ENCODE results near the gene VRK1. TPM values are rescaled to one million over a fixed set of nuclear protein-coding genes. Genes with fewer than 3 reads are reported as not detected.

The VRK1 gene
- total RNA-seq, 6 donors from 2014 or later, result 6.7 to 19.9 (median 9.9) TPM

DNA sequence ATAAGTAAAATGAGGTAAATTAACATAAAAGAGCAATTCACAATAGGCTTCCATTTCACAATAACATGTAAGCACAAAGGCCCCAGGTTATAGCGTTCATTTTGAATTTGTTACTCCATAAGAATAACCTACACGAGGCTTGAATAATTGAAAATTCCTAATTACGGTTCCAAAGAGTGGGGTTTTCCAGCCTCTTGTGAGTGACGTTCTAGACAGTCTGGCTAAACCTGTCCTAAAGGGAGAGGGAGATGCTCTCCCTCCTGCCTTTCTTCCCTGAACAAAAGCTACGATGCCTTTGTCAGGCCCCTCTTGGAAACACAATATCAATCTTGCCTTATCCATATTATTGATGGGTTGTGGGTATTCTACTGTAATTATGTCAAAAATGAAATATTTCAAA, 24.3 kb upstream of the VRK1 start:
- Histone ChIP-seq H3K9me3 (no peaks in the 10 kb centered on the region), H3K27me3 (no peaks in the 10 kb centered on the region), H3K27ac (no peak overlapping the region), H3K4me3 (no peak overlapping the region), H3K36me3 (no peaks in the 10 kb centered on the region), H3K4me1 (no peaks in the 10 kb centered on the region)
- 81 to 85% methylated on average over 5 of the region's 5 CpGs for WGBS, 2 donors
- no peak for DNase-seq
- TF ChIP-seq POLR2A (IDR thresholded peaks at IDR 0.05) (no peak), POLR2AphosphoS5 (IDR thresholded peaks at IDR 0.05) (no peak), EP300 (IDR thresholded peaks at IDR 0.05) (no peak)
- TF ChIP-seq, protein P1, sequence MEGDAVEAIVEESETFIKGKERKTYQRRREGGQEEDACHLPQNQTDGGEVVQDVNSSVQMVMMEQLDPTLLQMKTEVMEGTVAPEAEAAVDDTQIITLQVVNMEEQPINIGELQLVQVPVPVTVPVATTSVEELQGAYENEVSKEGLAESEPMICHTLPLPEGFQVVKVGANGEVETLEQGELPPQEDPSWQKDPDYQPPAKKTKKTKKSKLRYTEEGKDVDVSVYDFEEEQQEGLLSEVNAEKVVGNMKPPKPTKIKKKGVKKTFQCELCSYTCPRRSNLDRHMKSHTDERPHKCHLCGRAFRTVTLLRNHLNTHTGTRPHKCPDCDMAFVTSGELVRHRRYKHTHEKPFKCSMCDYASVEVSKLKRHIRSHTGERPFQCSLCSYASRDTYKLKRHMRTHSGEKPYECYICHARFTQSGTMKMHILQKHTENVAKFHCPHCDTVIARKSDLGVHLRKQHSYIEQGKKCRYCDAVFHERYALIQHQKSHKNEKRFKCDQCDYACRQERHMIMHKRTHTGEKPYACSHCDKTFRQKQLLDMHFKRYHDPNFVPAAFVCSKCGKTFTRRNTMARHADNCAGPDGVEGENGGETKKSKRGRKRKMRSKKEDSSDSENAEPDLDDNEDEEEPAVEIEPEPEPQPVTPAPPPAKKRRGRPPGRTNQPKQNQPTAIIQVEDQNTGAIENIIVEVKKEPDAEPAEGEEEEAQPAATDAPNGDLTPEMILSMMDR (IDR thresholded peaks at IDR 0.05), result no peak
- no peak for ATAC-seq (ENCODE audit: low FRiP score in 2 of 2)

DNA sequence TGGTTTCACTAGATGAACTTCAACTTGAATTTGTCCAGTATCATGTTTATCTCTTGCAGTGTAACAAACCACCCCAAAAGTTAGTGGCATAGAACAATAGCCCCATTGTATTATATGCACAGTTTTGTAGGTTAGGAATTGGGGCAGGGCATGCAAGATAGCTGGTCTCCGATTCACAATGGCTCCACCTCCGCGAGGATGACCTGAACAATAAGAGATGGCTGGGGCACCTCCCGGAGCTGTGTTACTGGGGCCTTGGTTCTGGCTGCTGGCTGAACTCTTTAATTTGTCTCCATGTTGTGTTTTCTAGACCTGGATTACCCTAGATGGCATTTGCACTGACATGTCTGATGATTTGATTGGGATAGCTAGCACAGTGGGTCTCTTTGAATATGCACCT, 20.4 kb upstream of the VRK1 start:
- Histone ChIP-seq H3K27me3 (no peaks in the 10 kb centered on the region), H3K4me1 (no peaks in the 10 kb centered on the region), H3K4me3 (no peak overlapping the region), H3K36me3 (no peaks in the 10 kb centered on the region), H3K9me3 (no peaks in the 10 kb centered on the region), H3K27ac (no peak overlapping the region)
- WGBS, 2 donors, result 87 to 100% methylated on average over 3 to 4 of the region's 4 CpGs
- ATAC-seq (ENCODE audit: low FRiP score in 2 of 2) (no peak), DNase-seq (no peak)
- TF ChIP-seq POLR2A (IDR thresholded peaks at IDR 0.05) (no peak), EP300 (IDR thresholded peaks at IDR 0.05) (no peak), POLR2AphosphoS5 (IDR thresholded peaks at IDR 0.05) (no peak)
- TF ChIP-seq, protein P1 (IDR thresholded peaks at IDR 0.05), result no peak

DNA sequence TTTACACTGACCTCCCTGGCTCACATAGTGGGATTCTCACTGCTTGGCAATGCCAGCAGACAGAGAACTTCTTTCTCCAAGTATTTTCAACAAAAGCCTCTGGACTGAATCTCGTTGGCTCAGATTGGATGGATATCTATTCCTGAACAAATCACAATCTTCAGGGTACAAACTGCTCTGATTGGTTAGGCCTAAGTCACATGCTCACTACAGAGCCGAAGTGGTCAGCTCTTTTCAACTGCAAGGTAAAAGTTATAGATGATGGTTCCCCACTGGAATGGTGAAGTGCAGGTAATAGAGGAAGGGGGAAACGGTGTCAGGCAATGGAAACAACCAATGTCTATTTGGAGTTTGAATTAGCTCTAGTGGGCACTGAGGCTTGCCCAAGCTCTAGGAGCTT, 16.7 kb upstream of the VRK1 start:
- no peaks in the 10 kb centered on the region for H3K4me1 ChIP-seq
- ATAC-seq (ENCODE audit: low FRiP score in 2 of 2) (no peak), DNase-seq (no peak)
- no peak overlapping the region for H3K4me3 ChIP-seq
- H3K27ac ChIP-seq, result no peak overlapping the region
- 84 to 88% methylated on average over 3 of the region's 3 CpGs for WGBS, 2 donors
- H3K27me3 ChIP-seq, result no peaks in the 10 kb centered on the region
- no peaks in the 10 kb centered on the region for H3K36me3 ChIP-seq
- no peaks in the 10 kb centered on the region for H3K9me3 ChIP-seq
- TF ChIP-seq EP300 (IDR thresholded peaks at IDR 0.05), result no peak
- TF ChIP-seq, protein P1 (IDR thresholded peaks at IDR 0.05), result no peak

DNA sequence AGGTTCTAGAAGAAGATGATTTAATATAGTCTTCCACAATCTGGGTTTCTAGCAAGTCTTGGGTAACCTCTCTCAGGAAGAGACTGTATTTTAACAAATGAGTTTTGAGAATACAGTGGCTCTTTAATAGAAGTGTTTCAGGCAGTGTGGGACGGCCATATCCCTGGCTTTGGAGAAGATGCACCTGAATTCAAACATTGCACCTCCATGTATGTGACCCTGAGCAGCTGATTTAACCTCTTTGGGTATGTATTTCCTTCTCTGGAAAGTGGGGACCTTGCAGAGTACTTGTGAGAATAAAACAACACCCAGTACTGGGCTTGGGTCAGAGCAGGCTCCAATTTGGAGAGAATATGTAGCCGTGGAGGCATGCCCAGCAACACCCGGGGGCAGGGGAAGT, 15.8 kb upstream of the VRK1 start:
- no peaks in the 10 kb centered on the region for H3K27me3 ChIP-seq
- no peak overlapping the region for H3K4me3 ChIP-seq
- H3K4me1 ChIP-seq, result no peaks in the 10 kb centered on the region
- no peaks in the 10 kb centered on the region for H3K36me3 ChIP-seq
- no peaks in the 10 kb centered on the region for H3K9me3 ChIP-seq
- DNase-seq (no peak), ATAC-seq (ENCODE audit: low FRiP score in 2 of 2) (no peak)
- 68 to 75% methylated on average over 3 of the region's 3 CpGs for WGBS, 2 donors
- no peak overlapping the region for H3K27ac ChIP-seq
- no peak for TF ChIP-seq EP300 (IDR thresholded peaks at IDR 0.05)
- TF ChIP-seq, protein P1 (IDR thresholded peaks at IDR 0.05), result no peak

DNA sequence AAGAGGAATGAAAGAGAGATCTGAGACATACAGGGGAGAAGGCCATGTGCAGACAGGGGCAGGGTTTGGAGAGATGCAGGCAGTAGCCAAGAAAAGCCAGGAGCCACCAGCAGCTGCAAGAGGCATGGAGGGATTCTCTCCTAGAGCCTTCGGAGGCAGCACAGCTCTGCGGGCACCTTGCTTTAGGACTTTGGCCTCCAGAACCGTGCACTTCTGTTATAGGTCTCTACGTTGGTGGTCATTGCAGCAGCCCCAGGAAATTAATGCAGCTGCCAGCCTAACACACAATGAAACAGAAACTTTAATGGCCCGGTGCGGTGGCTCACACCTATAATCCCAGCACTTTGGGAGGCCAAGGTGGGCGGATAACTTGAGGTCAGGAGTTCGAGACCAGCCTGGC, 14.7 kb upstream of the VRK1 start:
- Histone ChIP-seq H3K4me3 (no peak overlapping the region), H3K36me3 (no peaks in the 10 kb centered on the region), H3K4me1 (no peaks in the 10 kb centered on the region), H3K9me3 (no peaks in the 10 kb centered on the region), H3K27ac (no peak overlapping the region), H3K27me3 (no peaks in the 10 kb centered on the region)
- 91 to 92% methylated on average over 8 of the region's 8 CpGs for WGBS, 2 donors
- TF ChIP-seq EP300 (IDR thresholded peaks at IDR 0.05) (no peak), POLR2A (IDR thresholded peaks at IDR 0.05) (no peak), POLR2AphosphoS5 (IDR thresholded peaks at IDR 0.05) (no peak)
- TF ChIP-seq, protein P1 (IDR thresholded peaks at IDR 0.05), result no peak
- ATAC-seq (ENCODE audit: low FRiP score in 2 of 2) (no peak), DNase-seq (no peak)

Data from upper lobe of left lung (tissue), 6 donors.